B cell (primary cell): Measurements from ENCODE around the gene RBM39.

Experiments
- CTCF ChIP-seq: fragments of 200-600 bp; IDR thresholded peaks from one replicate; pipeline ENCODE4 v1.8.0; 2022; ENCODE audit warnings: antibody characterized with exemption, mild to moderate bottlenecking
- EZH2 ChIP-seq: IDR thresholded peaks from 2 replicates; pipeline ENCODE4 v1.6.1; 2012; ENCODE audit warnings: borderline replicate concordance, low read depth, mild to moderate bottlenecking, moderate library complexity, low read length; ENCODE audit not compliant: insufficient read depth, poor library complexity, severe bottlenecking

- TF ChIP-seq EZH2: no peak
- no peak for TF ChIP-seq CTCF
Measured at GRCh38 chr20:35711588-35712209, 30.4 kb downstream of the RBM39 start.
